Nephron progenitor cell (in vitro differentiated cells): ENCODE results near the gene PTPRA.

ENCODE experiments used
- DNase-seq: peaks from one replicate; pipeline ENCODE4 v3.0.0; 2021
- H3K27ac Mint-ChIP-seq: 2 replicates; pipeline ENCODE4 v1.8.0; 2021; ENCODE audit warnings: mild to moderate bottlenecking, moderate library complexity, mixed read lengths
- H3K27me3 Mint-ChIP-seq: 2 replicates; pipeline ENCODE4 v1.8.0; 2021; ENCODE audit warnings: mild to moderate bottlenecking, low read depth, mixed read lengths; ENCODE audit not compliant: poor library complexity
- H3K36me3 Mint-ChIP-seq: 2 replicates; pipeline ENCODE4 v1.8.0; 2021; ENCODE audit warnings: low read depth, mixed read lengths
- H3K4me1 Mint-ChIP-seq: 2 replicates; pipeline ENCODE4 v1.8.0; 2021; ENCODE audit warnings: mixed read lengths
- H3K4me3 Mint-ChIP-seq: 2 replicates; pipeline ENCODE4 v1.8.0; 2021; ENCODE audit warnings: mild to moderate bottlenecking, moderate library complexity, mixed read lengths
- H3K9me3 Mint-ChIP-seq: 2 replicates; pipeline ENCODE4 v1.8.0; 2021; ENCODE audit warnings: mild to moderate bottlenecking, moderate library complexity, mixed read lengths
- CTCF ChIP-seq: fragments of 200-600 bp; sonication (generic); IDR thresholded peaks from 2 replicates; pipeline ENCODE4 v1.5.0; 2021; ENCODE audit warnings: antibody characterized with exemption

The PTPRA gene

GRCh38 chr20:2903686-2904085, 30.4 kb downstream of the PTPRA start:
- Mint-ChIP-seq H3K36me3 (peaks cover 34% of the 10 kb centered on the region), H3K27me3 (peaks cover 2% of the 10 kb centered on the region), H3K9me3 (peaks cover 26% of the 10 kb centered on the region), H3K4me3 (no peak overlapping the region), H3K27ac (no peak overlapping the region), H3K4me1 (no peaks in the 10 kb centered on the region)
- TF ChIP-seq CTCF: no peak
- no peak for DNase-seq

GRCh38 chr20:2907519-2907918, 34.2 kb downstream of the PTPRA start:
- no peak overlapping the region for H3K4me3 Mint-ChIP-seq
- no peaks in the 10 kb centered on the region for H3K27me3 Mint-ChIP-seq
- peaks cover 26% of the 10 kb centered on the region for H3K9me3 Mint-ChIP-seq
- H3K4me1 Mint-ChIP-seq: no peaks in the 10 kb centered on the region
- no peak overlapping the region for H3K27ac Mint-ChIP-seq
- peaks cover 38% of the 10 kb centered on the region for H3K36me3 Mint-ChIP-seq
- no peak for DNase-seq
- TF ChIP-seq CTCF: no peak

DNA sequence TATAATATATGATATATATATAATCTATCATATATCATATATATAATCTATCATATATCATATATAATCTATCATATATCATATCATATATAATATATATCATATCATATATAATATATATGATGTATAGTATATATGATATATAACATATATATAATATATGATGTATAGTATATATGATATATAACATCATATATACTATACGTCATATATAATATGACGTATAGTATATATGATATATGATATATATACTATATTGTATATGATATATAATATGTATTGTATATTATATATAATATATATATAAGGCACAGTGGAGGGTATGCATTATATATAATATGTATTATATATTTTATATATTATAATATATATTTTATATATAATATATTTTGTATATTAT, 36.7 kb downstream of the PTPRA start:
- peaks cover 16% of the 10 kb centered on the region for H3K36me3 Mint-ChIP-seq
- no peaks in the 10 kb centered on the region for H3K4me1 Mint-ChIP-seq
- no peak overlapping the region for H3K27ac Mint-ChIP-seq
- H3K4me3 Mint-ChIP-seq: no peak overlapping the region
- no peak for TF ChIP-seq CTCF
- no peak for DNase-seq
- H3K27me3 Mint-ChIP-seq: no peaks in the 10 kb centered on the region
- peaks cover 9% of the 10 kb centered on the region for H3K9me3 Mint-ChIP-seq

GRCh38 chr20:2911200-2911599, 37.9 kb downstream of the PTPRA start:
- no peak for TF ChIP-seq CTCF
- peaks cover under 1% of the 10 kb centered on the region for H3K9me3 Mint-ChIP-seq
- peaks cover 12% of the 10 kb centered on the region for H3K36me3 Mint-ChIP-seq
- no peaks in the 10 kb centered on the region for H3K4me1 Mint-ChIP-seq
- no peaks in the 10 kb centered on the region for H3K27me3 Mint-ChIP-seq
- DNase-seq: no peak
- no peak overlapping the region for H3K4me3 Mint-ChIP-seq
- H3K27ac Mint-ChIP-seq: no peak overlapping the region

DNA sequence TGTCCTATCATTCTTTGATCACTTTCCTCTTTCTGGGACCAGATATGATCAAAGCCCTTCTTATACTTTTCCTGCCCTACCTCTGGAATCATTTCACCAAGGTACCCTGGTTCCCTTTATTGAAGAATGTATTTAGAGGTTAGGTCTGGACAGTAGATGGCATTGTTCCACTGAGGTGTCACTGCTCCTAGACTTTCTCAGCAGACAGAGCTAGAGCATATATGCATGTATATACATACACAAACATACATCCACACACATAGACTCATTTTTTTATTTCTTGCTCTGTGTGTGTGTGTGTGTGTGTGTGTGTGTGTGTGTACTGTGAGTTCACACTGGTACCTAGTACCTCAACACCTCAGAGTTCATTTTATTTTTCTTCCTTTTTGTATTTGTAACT, 40.9 kb downstream of the PTPRA start:
- Mint-ChIP-seq H3K9me3 (peaks cover 3% of the 10 kb centered on the region), H3K27ac (no peak overlapping the region), H3K4me3 (no peak overlapping the region), H3K27me3 (no peaks in the 10 kb centered on the region), H3K4me1 (peaks cover 16% of the 10 kb centered on the region), H3K36me3 (peaks cover 17% of the 10 kb centered on the region)
- no peak for DNase-seq
- TF ChIP-seq CTCF: no peak

DNA sequence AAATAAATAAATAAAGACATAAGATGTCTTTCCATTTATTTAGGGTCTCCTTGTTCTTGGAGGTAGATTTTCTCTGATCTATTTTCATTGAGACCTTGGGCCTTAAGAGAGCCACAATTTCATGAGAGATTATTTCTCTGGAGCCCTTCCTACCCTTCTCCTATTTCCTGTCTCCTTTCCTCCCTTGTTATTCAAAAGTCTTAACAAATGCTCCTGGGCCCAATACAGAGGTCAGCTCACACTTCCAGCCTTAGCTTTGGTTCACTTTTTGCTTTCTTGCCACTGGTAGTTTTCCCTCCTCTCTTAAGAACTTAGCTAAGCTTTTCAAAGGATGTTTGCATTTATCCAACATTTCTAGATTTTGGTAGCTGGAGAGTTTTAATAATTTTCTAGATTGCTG, 44.0 kb downstream of the PTPRA start:
- no peaks in the 10 kb centered on the region for H3K27me3 Mint-ChIP-seq
- no peak for DNase-seq
- peaks cover 17% of the 10 kb centered on the region for H3K36me3 Mint-ChIP-seq
- TF ChIP-seq CTCF: no peak
- H3K4me1 Mint-ChIP-seq: peaks cover 39% of the 10 kb centered on the region
- H3K9me3 Mint-ChIP-seq: peaks cover 3% of the 10 kb centered on the region
- peak overlapping the region; percentile 95 for H3K27ac Mint-ChIP-seq
- H3K4me3 Mint-ChIP-seq: no peak overlapping the region
